ENCODE measurements around the gene PHF23.
"Not testable (repeated sequence)": the region's sequence is repeated elsewhere in the genome, so short reads cannot be mapped to it uniquely, and the experiment has no call there.

PHF23 gene

DNA sequence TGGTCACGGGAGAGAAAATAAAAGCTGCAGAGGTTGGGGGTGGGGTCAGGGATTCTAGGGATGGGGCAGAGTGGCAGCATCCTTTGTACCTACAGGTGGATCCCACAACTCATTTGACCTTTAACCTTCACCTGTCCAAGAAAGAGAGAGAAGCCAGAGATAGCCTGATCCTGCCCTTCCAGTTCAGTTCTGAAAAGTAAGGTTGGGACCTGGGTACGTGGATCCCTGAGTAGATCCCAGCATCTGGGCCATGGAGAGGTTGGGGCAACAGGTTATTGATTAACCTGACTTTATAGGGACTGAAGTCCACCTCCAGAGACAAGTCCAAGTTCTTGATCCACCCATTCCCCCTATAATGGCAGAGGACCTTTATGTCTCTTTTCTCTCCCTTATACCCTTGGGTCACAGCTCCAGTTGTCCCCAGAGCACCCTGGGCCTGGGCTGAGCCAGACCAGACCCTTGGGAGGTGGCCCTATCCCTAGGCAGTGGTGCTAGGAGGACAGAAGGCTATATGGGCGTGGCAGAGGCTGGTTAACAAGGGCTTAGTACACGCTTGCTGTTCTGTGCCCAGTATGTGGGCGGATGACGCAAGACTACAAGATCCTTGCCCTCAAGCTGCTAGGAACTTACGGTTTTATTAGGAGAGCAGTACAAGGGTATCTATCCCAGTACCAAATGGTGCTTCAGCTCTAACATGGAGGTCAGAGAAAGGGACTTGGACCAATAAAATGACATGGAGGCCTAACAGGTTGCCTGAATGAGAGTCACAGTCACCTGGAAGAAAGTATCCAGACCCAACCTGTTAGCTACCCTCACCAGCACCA lies 19.7 kb upstream of the PHF23 start:
- DNase-seq = no peak

DNA sequence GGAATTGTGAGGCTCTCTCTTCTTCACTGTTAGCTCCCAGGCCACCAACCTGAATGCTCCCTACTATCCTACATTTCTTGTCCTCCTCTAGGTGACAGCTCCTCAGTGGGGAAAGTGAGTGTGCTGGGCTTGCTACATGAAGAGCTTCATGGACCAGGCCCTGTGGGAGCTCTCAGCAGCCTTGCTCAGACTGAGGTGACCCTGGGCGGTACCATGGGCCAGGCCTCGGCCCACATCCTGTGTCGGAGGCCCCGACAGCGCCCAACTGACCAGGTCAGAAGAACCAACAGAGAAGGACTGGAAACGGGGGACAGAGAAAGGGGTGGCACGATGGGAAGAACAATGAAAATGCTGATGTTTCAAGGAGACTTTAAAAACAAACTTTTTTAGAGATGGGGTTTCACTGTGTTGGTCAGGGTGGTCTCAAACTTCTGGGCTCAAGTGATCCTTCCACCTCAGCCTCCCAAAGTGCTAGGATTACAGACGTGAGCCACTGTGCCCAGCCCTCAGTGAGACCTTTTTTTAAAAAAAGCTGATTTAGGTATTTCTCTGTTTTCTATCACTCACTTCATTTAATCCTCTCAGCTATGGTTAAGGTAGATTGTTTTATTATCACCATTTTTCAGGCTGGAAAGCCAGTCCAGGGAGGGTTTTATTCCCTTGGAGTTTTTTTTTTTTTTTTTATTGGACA lies 17.7 kb upstream of the PHF23 start:
- DNase-seq = no peak

GRCh38 chr17:7254511-7254910 lies 15.3 kb upstream of the PHF23 start:
- DNase-seq = no peak

- DNase-seq = no peak
Observed at GRCh38 chr17:7253082-7253481, 13.8 kb upstream of the PHF23 start.

DNA sequence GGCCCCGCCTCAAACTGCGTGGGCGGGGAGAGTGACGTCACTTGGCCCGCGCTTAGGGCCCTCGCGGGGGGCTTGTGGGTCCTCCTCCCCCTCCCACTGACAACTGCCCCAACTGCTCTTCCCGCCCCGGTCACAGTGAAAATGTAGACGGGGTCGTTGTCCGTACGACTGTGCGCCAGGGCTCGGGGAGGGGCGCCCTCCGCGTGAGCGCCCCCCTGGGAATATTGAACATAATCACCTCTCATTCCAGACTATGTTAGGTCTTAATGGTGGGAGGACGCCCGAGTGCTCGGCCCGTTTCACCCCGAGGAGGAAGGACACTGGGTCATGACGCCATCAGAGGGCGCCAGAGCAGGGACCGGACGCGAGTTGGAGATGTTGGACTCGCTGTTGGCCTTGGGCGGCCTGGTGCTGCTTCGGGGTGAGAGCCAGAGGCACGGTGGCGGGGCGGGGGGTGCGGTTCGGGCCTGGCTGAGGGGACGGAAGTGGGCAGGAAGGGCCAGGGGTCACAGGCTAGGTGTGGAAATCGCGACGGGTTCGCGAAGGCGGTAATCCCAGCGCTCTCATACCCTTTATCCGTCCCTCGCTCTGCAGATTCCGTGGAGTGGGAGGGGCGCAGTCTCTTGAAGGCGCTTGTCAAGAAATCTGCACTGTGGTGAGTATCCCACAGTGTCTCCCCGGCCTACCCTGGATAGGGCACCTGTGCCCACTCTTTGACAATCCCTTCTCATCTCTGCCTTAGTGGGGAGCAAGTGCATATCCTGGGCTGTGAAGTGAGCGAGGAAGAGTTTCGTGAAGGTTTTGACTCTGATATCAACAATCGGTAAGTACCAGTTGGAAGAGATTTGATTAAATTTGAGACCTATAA lies 13.2 kb upstream of the PHF23 start, which contains the start of gene ELP5:
Gene ELP5, plus strand, starts transcription at position 40 of the 868 bp plus-strand sequence. Its CDS starts 336 bp downstream, at position 376.
- DNase-seq = peak; percentile 97

DNA sequence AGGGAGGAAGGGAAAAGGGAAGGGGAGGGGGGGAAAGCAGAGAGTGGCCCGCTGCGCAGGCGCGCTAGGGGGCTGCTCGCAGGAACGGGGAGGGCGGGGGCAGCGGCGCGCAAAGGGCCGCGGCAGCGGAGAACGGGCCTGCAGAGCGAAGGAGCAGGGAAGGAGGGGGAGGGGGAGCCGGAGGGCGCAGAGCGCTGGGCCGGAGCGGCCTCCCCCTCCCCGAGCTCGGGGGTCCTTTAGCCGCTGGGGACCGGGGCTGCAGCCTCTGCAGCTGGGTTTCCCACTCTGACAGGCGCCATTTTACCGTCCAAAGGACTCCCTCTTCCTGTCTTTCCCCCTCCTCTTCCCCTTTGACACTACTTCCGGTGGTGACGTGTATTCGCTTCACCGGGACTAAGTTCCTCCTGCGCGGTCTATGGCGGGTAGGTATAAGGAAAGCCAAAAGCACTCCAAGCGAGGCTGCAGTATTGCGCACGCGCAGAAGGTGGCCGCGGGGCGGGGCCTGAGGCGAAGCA lies 12.5 kb upstream of the PHF23 start, which contains the start of gene CTDNEP1:
Gene CTDNEP1, minus strand, starts transcription at position 74 of the 515 bp plus-strand sequence. CDS start 438 bp downstream, outside the sequence.
- peak; percentile 100 for DNase-seq

- DNase-seq = no peak
Observed at GRCh38 chr17:7250695-7251627, 11.7 kb upstream of the PHF23 start.

- peak; percentile 22 for DNase-seq
Observed at GRCh38 chr17:7249830-7250229, 10.6 kb upstream of the PHF23 start.

GRCh38 chr17:7249214-7249613 lies 10.0 kb upstream of the PHF23 start:
- no peak for DNase-seq

DNA sequence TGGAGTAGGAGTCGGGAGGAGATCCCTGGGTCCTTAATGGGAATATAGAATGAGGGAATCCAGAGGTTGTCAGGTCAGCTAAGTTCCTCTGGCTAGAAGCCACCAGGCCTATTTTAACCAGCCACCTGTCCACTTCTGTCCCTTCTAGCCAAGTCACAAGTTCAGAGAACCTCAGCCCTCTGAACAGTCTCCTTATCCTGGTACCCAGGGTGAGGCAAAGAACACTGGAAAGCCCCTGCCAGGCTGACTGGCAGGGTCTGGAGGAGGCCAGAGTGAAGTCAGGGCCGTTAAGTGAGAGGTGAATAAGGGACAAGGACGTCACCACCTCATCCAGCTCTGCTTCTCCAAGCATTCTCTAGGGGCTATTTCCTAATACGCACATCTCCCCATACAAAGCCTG lies 9.5 kb upstream of the PHF23 start:
- DNase-seq = no peak

GRCh38 chr17:7246779-7247178 lies 7.5 kb upstream of the PHF23 start:
- no peak for DNase-seq

GRCh38 chr17:7243838-7244237 lies 4.6 kb upstream of the PHF23 start:
- DNase-seq = not testable (repeated sequence)

- no peak for DNase-seq
Observed at GRCh38 chr17:7243453-7243729, 4.1 kb upstream of the PHF23 start.

- DNase-seq = peak; percentile 97
Observed at GRCh38 chr17:7242717-7243452, 3.6 kb upstream of the PHF23 start.

DNA sequence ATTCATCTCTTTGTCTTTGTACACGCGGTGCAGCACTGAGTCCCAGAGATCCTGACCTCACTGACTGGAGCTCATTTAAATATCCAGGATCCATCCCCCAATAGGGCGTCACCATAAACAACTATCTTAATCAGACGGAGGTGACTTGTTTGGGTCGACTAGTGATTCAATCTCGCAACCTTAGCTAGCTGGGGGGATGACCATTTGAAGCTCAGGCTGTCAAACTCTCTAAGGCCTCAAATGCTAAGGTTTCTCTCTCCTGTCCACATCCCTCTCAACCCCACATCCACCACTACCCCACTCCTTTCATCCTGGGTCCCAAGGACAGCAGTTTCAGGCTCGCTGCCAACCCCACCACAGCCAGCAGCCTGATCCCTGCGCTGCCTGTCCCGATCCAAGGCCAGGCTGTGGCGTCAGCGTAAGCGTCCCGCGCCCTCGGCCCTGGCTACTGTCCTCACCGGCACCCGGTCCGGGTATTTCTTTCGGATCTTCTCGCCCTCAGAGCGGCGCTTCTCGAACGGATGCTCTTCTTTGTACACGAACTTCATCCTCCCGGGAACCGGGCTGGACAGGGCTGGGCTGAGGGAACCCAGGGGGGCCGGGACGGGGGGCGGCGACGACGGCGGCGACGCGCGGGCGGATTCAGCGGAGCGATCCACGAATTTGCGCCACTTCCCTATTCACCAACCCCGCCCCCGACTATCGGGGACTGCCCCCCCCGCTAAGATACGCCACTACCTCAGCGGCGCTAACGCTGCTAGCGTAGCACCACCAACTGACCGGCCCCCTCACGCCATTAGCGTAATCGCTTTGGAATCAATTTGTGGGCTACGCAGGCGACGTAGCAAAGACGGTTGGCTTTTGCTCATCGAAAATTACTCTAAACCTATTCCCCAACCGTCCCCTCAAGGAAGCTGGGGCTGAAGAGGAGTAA lies 2.8 kb upstream of the PHF23 start, which contains the start of gene GABARAP:
Gene GABARAP, minus strand, starts transcription at position 667 of the 934 bp plus-strand sequence. Its CDS starts 119 bp downstream, at position 548.
- DNase-seq = peak; percentile 94

DNA sequence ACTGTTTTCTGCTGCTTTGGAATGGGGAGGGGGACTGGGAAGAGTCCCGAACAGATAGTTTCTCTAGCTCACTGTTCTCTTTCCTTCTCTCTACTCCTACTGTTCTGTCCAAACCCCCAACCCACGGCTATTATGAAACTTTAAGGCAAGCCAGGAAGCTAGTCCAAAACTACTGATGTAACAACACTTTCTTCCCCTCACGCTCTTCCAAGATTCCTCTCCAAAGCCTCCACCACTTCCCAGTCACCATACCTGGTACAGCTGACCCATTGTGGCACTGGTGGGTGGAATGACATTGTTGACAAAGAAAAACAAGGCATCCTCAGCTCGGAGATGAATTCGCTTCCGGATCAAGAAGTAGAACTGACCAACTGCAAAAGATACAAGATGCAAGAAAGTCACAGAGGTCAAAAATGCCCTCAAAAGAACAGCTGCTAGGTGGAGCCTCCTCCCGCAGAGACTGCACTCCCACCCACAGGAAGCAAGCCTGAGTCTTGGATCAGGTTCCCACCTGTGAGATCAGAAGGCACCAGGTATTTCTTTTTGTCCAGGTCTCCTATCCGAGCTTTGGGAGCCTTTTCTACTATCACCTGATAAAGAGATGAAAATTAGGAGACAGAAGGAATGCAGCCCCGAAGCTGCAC lies 2.0 kb upstream of the PHF23 start:
- no peak for DNase-seq

DNA sequence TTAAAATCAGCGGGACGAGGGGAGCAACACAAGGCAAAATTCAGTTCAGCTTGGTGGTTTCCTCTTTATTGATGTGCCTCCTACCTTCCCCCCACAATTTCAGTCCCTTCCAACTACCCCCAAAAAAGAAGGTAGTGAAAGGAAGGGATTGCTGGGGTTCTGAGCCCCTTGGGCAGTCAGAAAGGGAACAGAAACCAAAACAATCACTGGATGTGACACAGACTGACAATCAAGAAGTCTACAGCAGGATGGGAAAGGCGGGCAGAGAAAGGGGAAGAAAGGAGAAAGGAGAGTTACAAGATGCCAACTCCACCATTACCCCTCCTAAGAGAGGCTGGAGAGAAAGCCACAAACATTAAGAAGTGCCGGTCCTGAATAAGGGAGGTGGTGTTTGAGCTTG lies 1.1 kb upstream of the PHF23 start:
- DNase-seq = no peak

DNA sequence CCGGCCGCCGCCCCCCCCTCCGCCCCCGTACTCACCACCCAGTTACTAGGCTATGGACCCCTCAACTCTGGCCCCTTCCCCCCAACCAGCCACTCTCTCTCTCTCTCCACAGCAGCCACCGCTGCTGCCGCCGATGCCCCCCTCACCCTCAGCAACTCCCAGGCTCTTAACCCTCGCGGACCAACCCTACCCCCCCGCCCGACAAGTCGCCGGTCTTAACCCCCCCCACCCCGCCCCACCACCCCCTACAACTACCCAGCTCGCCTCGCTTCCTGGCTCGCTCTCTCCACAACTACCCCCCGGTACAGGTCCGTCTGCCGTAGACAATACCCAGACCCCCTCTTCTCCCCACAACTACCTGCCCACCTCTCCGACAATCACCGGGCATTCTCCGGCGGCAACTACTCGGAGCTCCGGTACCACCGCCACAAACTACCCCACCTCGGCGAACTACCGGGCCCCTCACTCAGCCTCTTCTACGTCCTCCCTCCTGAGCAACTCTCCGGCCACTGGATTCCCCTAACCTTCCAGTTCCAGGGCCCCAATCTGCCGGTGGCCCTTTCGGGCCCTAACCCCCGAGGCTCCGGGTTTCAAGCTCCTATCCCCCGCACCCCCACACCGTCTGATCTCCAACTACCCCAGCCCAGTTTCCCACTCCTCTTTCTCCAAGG lies 702 bp downstream of the PHF23 start:
- DNase-seq = peak; percentile 42
